ENCODE measurements around the gene ATG16L2. TPM values are rescaled to one million over a fixed set of nuclear protein-coding genes. Genes with fewer than 3 reads are reported as not detected.
A peak's percentile ranks its signal among the peaks of the same experiment; 100 is the strongest.

ATG16L2 gene
- total and polyA plus RNA-seq, 9 of the 15 experiments (the other 6 are each of a cell fraction or from before 2014, with no cell fraction given): 0.18 to 11.2 (median 6.2) TPM

DNA sequence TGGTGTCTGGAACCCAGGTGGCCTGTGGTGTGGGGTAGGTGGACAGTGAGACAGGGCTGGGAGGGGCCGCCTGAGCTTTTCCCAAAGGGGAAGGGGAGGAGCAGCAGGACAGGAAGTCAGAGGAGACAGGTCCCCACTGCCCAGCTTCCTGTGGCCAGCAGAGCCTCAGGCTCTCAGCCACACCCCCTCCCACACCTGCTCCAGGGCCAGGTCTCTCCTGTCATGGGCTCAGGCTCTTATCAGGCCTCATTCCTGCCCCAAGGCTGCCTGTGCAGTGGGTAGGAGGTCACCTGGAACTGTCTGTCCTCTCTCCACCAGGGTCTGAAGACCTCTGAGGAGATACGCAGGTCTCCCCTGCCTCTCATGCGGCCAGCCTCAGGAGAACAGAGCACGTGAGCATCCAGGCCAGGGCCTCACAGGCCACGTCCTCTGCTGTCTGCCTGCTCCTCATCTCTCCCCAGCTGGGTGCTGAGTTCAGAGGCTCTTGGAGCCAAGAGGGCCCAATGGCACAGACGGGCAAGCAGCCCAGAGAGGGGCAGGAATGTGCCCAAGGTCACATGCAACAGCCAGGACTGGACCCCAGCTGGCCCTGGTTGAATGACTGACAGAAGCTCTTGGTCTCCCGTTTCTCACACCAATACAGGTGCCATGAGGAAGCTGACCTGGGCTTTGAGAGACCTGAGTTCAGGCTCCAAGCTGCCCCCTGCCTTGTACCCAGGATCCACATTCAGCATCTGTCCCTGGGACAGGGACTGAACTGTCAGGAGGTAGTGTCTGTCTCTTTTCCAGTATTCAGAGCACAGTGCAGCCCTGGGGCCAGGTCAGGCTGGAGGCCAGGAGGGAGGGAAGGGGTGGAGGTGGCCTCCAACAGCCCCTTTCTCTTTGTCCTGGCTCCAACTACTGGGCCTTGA, 37.1 kb upstream of the ATG16L2 start (continued):
- TF ChIP-seq YY1 (IDR thresholded peaks at IDR 0.05; ENCODE audit: borderline replicate concordance in 1 of 3, control insufficient read depth in 1 of 3, extremely low read depth in 1 of 3, insufficient read depth in 3 of 3, insufficient read length in 1 of 3, insufficient replicate concordance in 2 of 3, low read depth in 1 of 3, low read length in 2 of 3) (peak in 1 of 3 experiments; percentile 43), HEY1 (CRISPR knock-in tag; IDR thresholded peaks at IDR 0.05; ENCODE audit: borderline replicate concordance) (no peak), SMARCC2 (IDR thresholded peaks at IDR 0.05; ENCODE audit: low read depth) (no peak), ATF1 (CRISPR knock-in tag; IDR thresholded peaks at IDR 0.05) (no peak), ATF1 (tag; IDR thresholded peaks at IDR 0.05) (no peak), ZNF146 (CRISPR knock-in tag; IDR thresholded peaks at IDR 0.05; ENCODE audit: unreplicated experiment) (no peak), RB1 (IDR thresholded peaks at IDR 0.05; ENCODE audit: low read depth) (0 out of 2 replicates have a peak, but pooled peaks have one; percentile 4), SETDB1 (IDR thresholded peaks at IDR 0.05; ENCODE audit: low read length) (no peak), KDM5B (IDR thresholded peaks at IDR 0.05; ENCODE audit: insufficient replicate concordance, low read depth, low read length) (peak; percentile 9)
- TF ChIP-seq, protein P1, sequence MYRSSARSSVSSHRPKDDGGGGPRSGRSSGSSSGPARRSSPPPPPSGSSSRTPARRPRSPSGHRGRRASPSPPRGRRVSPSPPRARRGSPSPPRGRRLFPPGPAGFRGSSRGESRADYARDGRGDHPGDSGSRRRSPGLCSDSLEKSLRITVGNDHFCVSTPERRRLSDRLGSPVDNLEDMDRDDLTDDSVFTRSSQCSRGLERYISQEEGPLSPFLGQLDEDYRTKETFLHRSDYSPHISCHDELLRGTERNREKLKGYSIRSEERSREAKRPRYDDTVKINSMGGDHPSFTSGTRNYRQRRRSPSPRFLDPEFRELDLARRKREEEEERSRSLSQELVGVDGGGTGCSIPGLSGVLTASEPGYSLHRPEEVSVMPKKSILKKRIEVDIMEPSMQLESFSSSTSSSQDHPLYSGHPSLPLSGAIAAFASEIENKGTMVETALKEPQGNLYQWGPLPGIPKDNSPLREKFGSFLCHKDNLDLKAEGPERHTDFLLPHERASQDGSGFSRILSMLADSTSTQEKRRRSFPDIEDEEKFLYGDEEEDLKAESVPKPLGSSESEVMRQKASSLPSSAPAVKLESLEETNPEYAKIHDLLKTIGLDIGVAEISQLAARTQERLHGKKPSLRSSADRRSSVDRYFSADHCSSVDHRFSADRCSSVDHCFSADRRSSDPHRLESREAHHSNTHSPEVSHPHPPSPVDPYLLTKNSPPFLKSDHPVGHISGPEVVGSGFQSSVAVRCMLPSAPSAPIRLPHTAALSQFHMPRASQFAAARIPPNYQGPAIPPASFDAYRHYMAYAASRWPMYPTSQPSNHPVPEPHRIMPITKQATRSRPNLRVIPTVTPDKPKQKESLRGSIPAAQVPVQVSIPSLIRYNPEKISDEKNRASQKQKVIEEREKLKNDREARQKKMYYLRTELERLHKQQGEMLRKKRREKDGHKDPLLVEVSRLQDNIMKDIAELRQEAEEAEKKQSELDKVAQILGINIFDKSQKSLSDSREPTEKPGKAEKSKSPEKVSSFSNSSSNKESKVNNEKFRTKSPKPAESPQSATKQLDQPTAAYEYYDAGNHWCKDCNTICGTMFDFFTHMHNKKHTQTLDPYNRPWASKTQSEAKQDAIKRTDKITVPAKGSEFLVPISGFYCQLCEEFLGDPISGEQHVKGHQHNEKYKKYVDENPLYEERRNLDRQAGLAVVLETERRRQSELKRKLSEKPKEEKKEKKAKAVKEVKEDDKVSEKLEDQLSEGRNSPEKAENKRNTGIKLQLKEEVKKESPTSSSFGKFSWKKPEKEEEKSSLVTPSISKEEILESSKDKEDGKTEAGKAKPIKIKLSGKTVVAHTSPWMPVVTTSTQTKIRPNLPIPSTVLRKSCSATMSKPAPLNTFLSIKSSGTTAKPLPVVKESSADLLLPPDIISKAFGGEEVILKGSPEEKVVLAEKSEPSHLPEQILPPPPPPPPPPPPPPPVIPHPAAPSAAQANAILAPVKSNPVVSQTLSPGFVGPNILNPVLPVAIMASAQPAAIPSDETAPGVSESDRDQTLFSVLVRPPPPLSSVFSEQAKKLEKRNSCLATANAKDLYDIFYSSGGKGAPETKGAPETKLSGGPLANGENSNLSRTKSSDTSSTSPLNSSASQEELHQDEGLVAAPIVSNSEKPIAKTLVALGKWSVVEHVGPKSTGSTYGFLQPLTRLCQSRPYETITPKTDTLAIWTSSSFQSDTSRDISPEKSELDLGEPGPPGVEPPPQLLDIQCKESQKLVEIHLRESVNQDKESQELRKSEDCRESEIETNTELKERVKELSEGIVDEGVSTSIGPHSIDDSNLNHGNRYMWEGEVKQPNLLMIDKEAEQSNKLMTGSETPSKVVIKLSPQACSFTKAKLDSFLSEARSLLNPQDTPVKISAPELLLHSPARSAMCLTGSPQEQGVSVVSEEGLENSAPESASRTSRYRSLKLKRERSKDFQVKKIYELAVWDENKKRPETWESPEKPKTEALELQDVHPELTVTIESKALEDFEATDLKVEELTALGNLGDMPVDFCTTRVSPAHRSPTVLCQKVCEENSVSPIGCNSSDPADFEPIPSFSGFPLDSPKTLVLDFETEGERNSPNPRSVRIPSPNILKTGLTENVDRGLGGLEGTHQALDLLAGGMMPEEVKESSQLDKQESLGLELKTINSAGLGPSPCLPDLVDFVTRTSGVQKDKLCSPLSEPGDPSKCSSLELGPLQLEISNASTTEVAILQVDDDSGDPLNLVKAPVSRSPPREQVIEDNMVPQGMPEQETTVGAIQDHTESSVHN (IDR thresholded peaks at IDR 0.05; ENCODE audit: borderline replicate concordance in 1 of 2, low read depth in 1 of 2): no peak
- TF ChIP-seq, protein P2, sequence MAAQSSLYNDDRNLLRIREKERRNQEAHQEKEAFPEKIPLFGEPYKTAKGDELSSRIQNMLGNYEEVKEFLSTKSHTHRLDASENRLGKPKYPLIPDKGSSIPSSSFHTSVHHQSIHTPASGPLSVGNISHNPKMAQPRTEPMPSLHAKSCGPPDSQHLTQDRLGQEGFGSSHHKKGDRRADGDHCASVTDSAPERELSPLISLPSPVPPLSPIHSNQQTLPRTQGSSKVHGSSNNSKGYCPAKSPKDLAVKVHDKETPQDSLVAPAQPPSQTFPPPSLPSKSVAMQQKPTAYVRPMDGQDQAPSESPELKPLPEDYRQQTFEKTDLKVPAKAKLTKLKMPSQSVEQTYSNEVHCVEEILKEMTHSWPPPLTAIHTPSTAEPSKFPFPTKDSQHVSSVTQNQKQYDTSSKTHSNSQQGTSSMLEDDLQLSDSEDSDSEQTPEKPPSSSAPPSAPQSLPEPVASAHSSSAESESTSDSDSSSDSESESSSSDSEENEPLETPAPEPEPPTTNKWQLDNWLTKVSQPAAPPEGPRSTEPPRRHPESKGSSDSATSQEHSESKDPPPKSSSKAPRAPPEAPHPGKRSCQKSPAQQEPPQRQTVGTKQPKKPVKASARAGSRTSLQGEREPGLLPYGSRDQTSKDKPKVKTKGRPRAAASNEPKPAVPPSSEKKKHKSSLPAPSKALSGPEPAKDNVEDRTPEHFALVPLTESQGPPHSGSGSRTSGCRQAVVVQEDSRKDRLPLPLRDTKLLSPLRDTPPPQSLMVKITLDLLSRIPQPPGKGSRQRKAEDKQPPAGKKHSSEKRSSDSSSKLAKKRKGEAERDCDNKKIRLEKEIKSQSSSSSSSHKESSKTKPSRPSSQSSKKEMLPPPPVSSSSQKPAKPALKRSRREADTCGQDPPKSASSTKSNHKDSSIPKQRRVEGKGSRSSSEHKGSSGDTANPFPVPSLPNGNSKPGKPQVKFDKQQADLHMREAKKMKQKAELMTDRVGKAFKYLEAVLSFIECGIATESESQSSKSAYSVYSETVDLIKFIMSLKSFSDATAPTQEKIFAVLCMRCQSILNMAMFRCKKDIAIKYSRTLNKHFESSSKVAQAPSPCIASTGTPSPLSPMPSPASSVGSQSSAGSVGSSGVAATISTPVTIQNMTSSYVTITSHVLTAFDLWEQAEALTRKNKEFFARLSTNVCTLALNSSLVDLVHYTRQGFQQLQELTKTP (IDR thresholded peaks at IDR 0.05; ENCODE audit: low read depth in 1 of 2, partially characterized antibody in 2 of 2): no peak

All from K562 (cell line).